ENCODE measurements around the gene LRMDA.

Gene LRMDA

GRCh38 chr10:75950997-75951589 is 519.7 kb downstream of the LRMDA start:
- no peak for DNase-seq (ENCODE audit: low read depth in 3 of 3)

- no peak for DNase-seq (ENCODE audit: low read depth in 3 of 3)
These were observed 520.2 kb downstream of the LRMDA start for GRCh38 chr10:75951627-75952026.

GRCh38 chr10:75952093-75952492 is 520.7 kb downstream of the LRMDA start:
- DNase-seq (ENCODE audit: low read depth in 3 of 3), result no peak

GRCh38 chr10:75954486-75954885 is 523.1 kb downstream of the LRMDA start:
- DNase-seq (ENCODE audit: low read depth in 3 of 3), result no peak

- DNase-seq (ENCODE audit: low read depth in 3 of 3), result no peak
These were observed 524.6 kb downstream of the LRMDA start for GRCh38 chr10:75955973-75956502.

GRCh38 chr10:75956624-75957023 is 525.2 kb downstream of the LRMDA start:
- DNase-seq (ENCODE audit: low read depth in 3 of 3), result no peak

- DNase-seq (ENCODE audit: low read depth in 3 of 3), result no peak
These were observed 526.1 kb downstream of the LRMDA start for GRCh38 chr10:75957314-75958120.

- DNase-seq (ENCODE audit: low read depth in 3 of 3), result no peak
These were observed 527.8 kb downstream of the LRMDA start for GRCh38 chr10:75959209-75959608.

GRCh38 chr10:75959912-75960311 is 528.5 kb downstream of the LRMDA start:
- DNase-seq (ENCODE audit: low read depth in 3 of 3), result no peak

- DNase-seq (ENCODE audit: low read depth in 3 of 3), result no peak
These were observed 531.1 kb downstream of the LRMDA start for GRCh38 chr10:75962395-75963061.

GRCh38 chr10:75967491-75967890 is 536.1 kb downstream of the LRMDA start:
- no peak for DNase-seq (ENCODE audit: low read depth in 3 of 3)

- DNase-seq (ENCODE audit: low read depth in 3 of 3), result no peak
These were observed 537.6 kb downstream of the LRMDA start for GRCh38 chr10:75969031-75969430.

GRCh38 chr10:75971402-75972211 is 540.2 kb downstream of the LRMDA start:
- DNase-seq (ENCODE audit: low read depth in 3 of 3), result no peak

GRCh38 chr10:75972491-75973276 is 541.3 kb downstream of the LRMDA start:
- DNase-seq (ENCODE audit: low read depth in 3 of 3), result no peak

- no peak for DNase-seq (ENCODE audit: low read depth in 3 of 3)
These were observed 542.7 kb downstream of the LRMDA start for GRCh38 chr10:75974080-75974479.

GRCh38 chr10:75976681-75977080 is 545.3 kb downstream of the LRMDA start:
- DNase-seq (ENCODE audit: low read depth in 3 of 3), result no peak

GRCh38 chr10:75977139-75977538 is 545.7 kb downstream of the LRMDA start:
- DNase-seq (ENCODE audit: low read depth in 3 of 3), result no peak

GRCh38 chr10:75978213-75978612 is 546.8 kb downstream of the LRMDA start:
- DNase-seq (ENCODE audit: low read depth in 3 of 3), result no peak

GRCh38 chr10:75980419-75981002 is 549.1 kb downstream of the LRMDA start:
- no peak for DNase-seq (ENCODE audit: low read depth in 3 of 3)

- DNase-seq (ENCODE audit: low read depth in 3 of 3), result no peak
These were observed 551.4 kb downstream of the LRMDA start for GRCh38 chr10:75982611-75983369.
